Immature natural killer cell (primary cell): ENCODE results near the gene KRTAP10-6. TPM values are rescaled to one million over a fixed set of nuclear protein-coding genes. Genes with fewer than 3 reads are reported as not detected.
"Not testable (repeated sequence)": the region's sequence is repeated elsewhere in the genome, so short reads cannot be mapped to it uniquely, and the experiment has no call there.

Experiments used
- DNase-seq, 3 donors: peaks; one replicate each; pipeline ENCODE4 v3.0.0; 2022; ENCODE audit warnings: mixed read lengths in 1 of 3
- H3K27ac Mint-ChIP-seq, 6 donors: one replicate each; pipeline ENCODE4 v1.8.0; 2020; ENCODE audit warnings: mixed read lengths in 6 of 6, mild to moderate bottlenecking in 5 of 6, inconsistent platforms in 4 of 6, moderate library complexity in 3 of 6
- H3K27me3 Mint-ChIP-seq, 3 donors: one replicate each; pipeline ENCODE4 v1.8.0; 2020 to 2021; ENCODE audit warnings: low read depth in 3 of 3, mild to moderate bottlenecking in 3 of 3, mixed read lengths in 3 of 3, moderate library complexity in 3 of 3, inconsistent platforms in 1 of 3
- H3K36me3 Mint-ChIP-seq, 3 donors: one replicate each; pipeline ENCODE4 v1.8.0; 2020; ENCODE audit warnings: mixed read lengths in 3 of 3, inconsistent platforms in 2 of 3, mild to moderate bottlenecking in 2 of 3
- H3K4me1 Mint-ChIP-seq, 2 donors: one replicate each; pipeline ENCODE4 v1.8.0; 2020; ENCODE audit warnings: inconsistent platforms in 2 of 2, mild to moderate bottlenecking in 2 of 2, mixed read lengths in 2 of 2, moderate library complexity in 1 of 2
- H3K4me3 Mint-ChIP-seq, 5 donors: one replicate each; pipeline ENCODE4 v1.8.0; 2020; ENCODE audit warnings: mild to moderate bottlenecking in 5 of 5, mixed read lengths in 5 of 5, inconsistent platforms in 3 of 5, moderate library complexity in 3 of 5
- H3K9me3 Mint-ChIP-seq, 6 donors: one replicate each; pipeline ENCODE4 v1.8.0; 2020; ENCODE audit warnings: mild to moderate bottlenecking in 6 of 6, mixed read lengths in 6 of 6, inconsistent platforms in 4 of 6, moderate library complexity in 3 of 6
- polyA plus RNA-seq, 3 donors: library from polyadenylated mRNA; unstranded; fragments of 300-500 nt; fragmentation: Illumina TruSeq; gene quantifications; one replicate each; pipeline ENCODE4 v1.2.3, GENCODE V29; 2021

Gene KRTAP10-6
- polyA plus RNA-seq, 3 donors from 2014 or later = not detected

- no peak for DNase-seq
- H3K9me3 Mint-ChIP-seq = peaks cover 0 to 1% (median 0%) of the 10 kb centered on the region in 6 donors
- H3K4me1 Mint-ChIP-seq = no peaks in the 10 kb centered on the region
- no peak overlapping the region for H3K27ac Mint-ChIP-seq
- peaks cover 2 to 15% (median 14%) of the 10 kb centered on the region in 3 donors for H3K27me3 Mint-ChIP-seq
- H3K36me3 Mint-ChIP-seq = no peaks in the 10 kb centered on the region
- H3K4me3 Mint-ChIP-seq = no peak overlapping the region
Observed at GRCh38 chr21:44589094-44589493, 3.2 kb downstream of the KRTAP10-6 start.

GRCh38 chr21:44585892-44586291 lies 6.4 kb downstream of the KRTAP10-6 start:
- no peak overlapping the region for H3K27ac Mint-ChIP-seq

GRCh38 chr21:44583800-44584147 lies 8.5 kb downstream of the KRTAP10-6 start:
- H3K4me1 Mint-ChIP-seq = no peaks in the 10 kb centered on the region
- H3K9me3 Mint-ChIP-seq = peaks cover 6 to 19% (median 14%) of the 10 kb centered on the region in 6 donors
- H3K4me3 Mint-ChIP-seq = no peak overlapping the region
- DNase-seq = no peak
- H3K36me3 Mint-ChIP-seq = no peaks in the 10 kb centered on the region
- H3K27me3 Mint-ChIP-seq = peaks cover 4 to 28% (median 18%) of the 10 kb centered on the region in 3 donors
- H3K27ac Mint-ChIP-seq = no peak overlapping the region

More at GRCh38 chr21:44585892-44586291, 6.4 kb downstream of the KRTAP10-6 start:
- H3K4me3 Mint-ChIP-seq = no peak overlapping the region
- peaks cover 4 to 17% (median 10%) of the 10 kb centered on the region in 6 donors for H3K9me3 Mint-ChIP-seq
- H3K4me1 Mint-ChIP-seq = no peaks in the 10 kb centered on the region
- DNase-seq = no peak
- H3K27me3 Mint-ChIP-seq = peaks cover 4 to 26% (median 16%) of the 10 kb centered on the region in 3 donors
- H3K36me3 Mint-ChIP-seq = no peaks in the 10 kb centered on the region

GRCh38 chr21:44583089-44583799 lies 9.1 kb downstream of the KRTAP10-6 start:
- H3K27ac Mint-ChIP-seq = no peak overlapping the region
- H3K9me3 Mint-ChIP-seq = peaks cover 6 to 19% (median 14%) of the 10 kb centered on the region in 6 donors
- no peak for DNase-seq
- peaks cover 4 to 28% (median 18%) of the 10 kb centered on the region in 3 donors for H3K27me3 Mint-ChIP-seq
- no peaks in the 10 kb centered on the region for H3K4me1 Mint-ChIP-seq
- peaks cover 0 to under 1% (median 0%) of the 10 kb centered on the region in 3 donors for H3K36me3 Mint-ChIP-seq
- H3K4me3 Mint-ChIP-seq = no peak overlapping the region

GRCh38 chr21:44582055-44582454 lies 10.2 kb downstream of the KRTAP10-6 start:
- no peak overlapping the region for H3K4me3 Mint-ChIP-seq
- H3K9me3 Mint-ChIP-seq = peaks cover 6 to 19% (median 17%) of the 10 kb centered on the region in 6 donors
- H3K27ac Mint-ChIP-seq = no peak overlapping the region
- H3K4me1 Mint-ChIP-seq = no peaks in the 10 kb centered on the region
- no peak for DNase-seq
- H3K27me3 Mint-ChIP-seq = peaks cover 4 to 27% (median 12%) of the 10 kb centered on the region in 3 donors
- peaks cover 0 to 6% (median 3%) of the 10 kb centered on the region in 3 donors for H3K36me3 Mint-ChIP-seq

GRCh38 chr21:44581158-44581557 lies 11.1 kb downstream of the KRTAP10-6 start:
- peaks cover 4 to 20% (median 11%) of the 10 kb centered on the region in 3 donors for H3K27me3 Mint-ChIP-seq
- H3K4me3 Mint-ChIP-seq = no peak overlapping the region
- no peaks in the 10 kb centered on the region for H3K4me1 Mint-ChIP-seq
- no peak overlapping the region for H3K27ac Mint-ChIP-seq
- peaks cover 0 to 6% (median 3%) of the 10 kb centered on the region in 3 donors for H3K36me3 Mint-ChIP-seq
- DNase-seq = no peak
- peaks cover 6 to 24% (median 18%) of the 10 kb centered on the region in 6 donors for H3K9me3 Mint-ChIP-seq

GRCh38 chr21:44580231-44580821 lies 12.0 kb downstream of the KRTAP10-6 start, which contains the start of gene KRTAP10-5:
Gene KRTAP10-5, minus strand, starts transcription at chr21:44580604. Its CDS starts 26 bp downstream, at chr21:44580578.
- not testable (repeated sequence) for H3K4me1 Mint-ChIP-seq, H3K36me3 Mint-ChIP-seq, DNase-seq
- peaks cover 4 to 14% (median 9%) of the 10 kb centered on the region in 3 donors for H3K27me3 Mint-ChIP-seq
- peaks cover 10 to 24% (median 18%) of the 10 kb centered on the region in 6 donors for H3K9me3 Mint-ChIP-seq
- H3K27ac Mint-ChIP-seq = peak within 1 kb of the TSS in 1 of 6 donors; percentile 39
- H3K4me3 Mint-ChIP-seq = peak within 1 kb of the TSS in 2 of 5 donors; percentile 18 to 21

- H3K4me3 Mint-ChIP-seq = peak overlapping the region in 1 of 5 donors; percentile 21
- peaks cover 0 to 6% (median 3%) of the 10 kb centered on the region in 3 donors for H3K36me3 Mint-ChIP-seq
- no peak for DNase-seq
- H3K4me1 Mint-ChIP-seq = no peaks in the 10 kb centered on the region
- H3K27me3 Mint-ChIP-seq = peaks cover 4 to 13% (median 7%) of the 10 kb centered on the region in 3 donors
- peaks cover 10 to 24% (median 18%) of the 10 kb centered on the region in 6 donors for H3K9me3 Mint-ChIP-seq
- no peak overlapping the region for H3K27ac Mint-ChIP-seq
Observed at GRCh38 chr21:44579833-44580144, 12.5 kb downstream of the KRTAP10-6 start.

GRCh38 chr21:44579056-44579832 lies 13.1 kb downstream of the KRTAP10-6 start:
- Mint-ChIP-seq H3K27me3 (peaks cover 4 to 15% (median 7%) of the 10 kb centered on the region in 3 donors), H3K27ac (no peak overlapping the region)
- DNase-seq = no peak

GRCh38 chr21:44578371-44579055 lies 13.8 kb downstream of the KRTAP10-6 start:
- Mint-ChIP-seq H3K36me3 (peaks cover 0 to 6% (median 3%) of the 10 kb centered on the region in 3 donors), H3K27me3 (peaks cover 4 to 12% (median 7%) of the 10 kb centered on the region in 3 donors), H3K4me3 (no peak overlapping the region), H3K4me1 (no peaks in the 10 kb centered on the region), H3K9me3 (peaks cover 9 to 24% (median 18%) of the 10 kb centered on the region in 6 donors), H3K27ac (no peak overlapping the region)
- no peak for DNase-seq

More at GRCh38 chr21:44579056-44579832, 13.1 kb downstream of the KRTAP10-6 start:
- no peaks in the 10 kb centered on the region for H3K4me1 Mint-ChIP-seq
- H3K9me3 Mint-ChIP-seq = peaks cover 9 to 24% (median 18%) of the 10 kb centered on the region in 6 donors
- peaks cover 0 to 6% (median 3%) of the 10 kb centered on the region in 3 donors for H3K36me3 Mint-ChIP-seq
- no peak overlapping the region for H3K4me3 Mint-ChIP-seq

GRCh38 chr21:44576025-44576420 lies 16.3 kb downstream of the KRTAP10-6 start:
- no peak for DNase-seq
- Mint-ChIP-seq H3K9me3 (peaks cover 3 to 17% (median 7%) of the 10 kb centered on the region in 6 donors), H3K36me3 (peaks cover 0 to 6% (median 3%) of the 10 kb centered on the region in 3 donors), H3K27ac (no peak overlapping the region), H3K4me3 (no peak overlapping the region), H3K27me3 (peaks cover 7 to 11% (median 7%) of the 10 kb centered on the region in 3 donors), H3K4me1 (no peaks in the 10 kb centered on the region)

GRCh38 chr21:44575307-44576024 lies 16.8 kb downstream of the KRTAP10-6 start:
- no peak overlapping the region for H3K27ac Mint-ChIP-seq

More at GRCh38 chr21:44575307-44576024, 16.8 kb downstream of the KRTAP10-6 start:
- Mint-ChIP-seq H3K4me1 (no peaks in the 10 kb centered on the region), H3K36me3 (peaks cover 0 to 6% (median 3%) of the 10 kb centered on the region in 3 donors), H3K4me3 (no peak overlapping the region), H3K27me3 (peaks cover 7 to 8% (median 7%) of the 10 kb centered on the region in 3 donors), H3K9me3 (peaks cover 0 to 14% (median 5%) of the 10 kb centered on the region in 6 donors)
- no peak for DNase-seq
